Neural progenitor cell (in vitro differentiated cells): ENCODE results near the gene SLC39A7. TPM values are rescaled to one million over a fixed set of nuclear protein-coding genes. Genes with fewer than 3 reads are reported as not detected.

ENCODE experiments used
- DNase-seq: peaks from one replicate; pipeline ENCODE4 v3.0.0-alpha.2; 2016; ENCODE audit warnings: low spot score
- H2AFZ ChIP-seq: fragments of 200-600 bp; sonication (generic); replicated peaks from 2 replicates; pipeline ENCODE4 v1.6.1; 2016; ENCODE audit warnings: antibody characterized with exemption
- H3F3A ChIP-seq: fragments of 200-600 bp; sonication (generic); 2 replicates; pipeline ENCODE4 v1.6.1; 2016; ENCODE audit warnings: antibody characterized with exemption, low read depth
- H3K27ac ChIP-seq: fragments of 200-600 bp; sonication (generic); 2 replicates; pipeline ENCODE4 v1.5.1; 2016; ENCODE audit warnings: mild to moderate bottlenecking
- H3K27me3 ChIP-seq: fragments of 200-600 bp; sonication (generic); 2 replicates; pipeline ENCODE4 v1.6.1; 2016; ENCODE audit warnings: mild to moderate bottlenecking, moderate library complexity
- H3K36me3 ChIP-seq: fragments of 200-600 bp; sonication (generic); 2 replicates; pipeline ENCODE4 v1.5.1; 2016
- H3K4me1 ChIP-seq: fragments of 200-600 bp; sonication (generic); 2 replicates; pipeline ENCODE4 v1.6.1; 2016; ENCODE audit warnings: mixed run types
- H3K4me2 ChIP-seq: fragments of 200-600 bp; sonication (generic); 2 replicates; pipeline ENCODE4 v1.6.1; 2016
- H3K4me3 ChIP-seq: fragments of 200-600 bp; sonication (generic); 2 replicates; pipeline ENCODE4 v1.5.1; 2016
- H3K79me2 ChIP-seq: fragments of 200-600 bp; sonication (generic); 2 replicates; pipeline ENCODE4 v1.6.1; 2016; ENCODE audit warnings: low read depth
- H3K9ac ChIP-seq: fragments of 200-600 bp; sonication (generic); 2 replicates; pipeline ENCODE4 v1.6.1; 2016
- H3K9me3 ChIP-seq: fragments of 200-600 bp; sonication (generic); 2 replicates; pipeline ENCODE4 v1.5.1; 2016; ENCODE audit warnings: low read depth
- H4K20me1 ChIP-seq: fragments of 200-600 bp; sonication (generic); 2 replicates; pipeline ENCODE4 v1.6.1; 2016; ENCODE audit warnings: low read depth
- H3K27ac Mint-ChIP-seq: 3 replicates; pipeline ENCODE4 v1.8.0; 2021; ENCODE audit warnings: mixed read lengths
- H3K27me3 Mint-ChIP-seq: 2 replicates; pipeline ENCODE4 v1.8.0; 2022; ENCODE audit warnings: low read depth, mild to moderate bottlenecking, inconsistent platforms, moderate library complexity, mixed read lengths; ENCODE audit not compliant: insufficient read depth
- H3K36me3 Mint-ChIP-seq: 3 replicates; pipeline ENCODE4 v1.8.0; 2021; ENCODE audit warnings: mixed read lengths
- H3K4me1 Mint-ChIP-seq: 3 replicates; pipeline ENCODE4 v1.8.0; 2021; ENCODE audit warnings: mixed read lengths
- H3K4me3 Mint-ChIP-seq: 3 replicates; pipeline ENCODE4 v1.8.0; 2021; ENCODE audit warnings: mild to moderate bottlenecking, moderate library complexity, mixed read lengths
- H3K9me3 Mint-ChIP-seq: 3 replicates; pipeline ENCODE4 v1.8.0; 2020; ENCODE audit warnings: mixed read lengths
- EZH2 ChIP-seq: fragments of 200-600 bp; sonication (generic); IDR thresholded peaks from 2 replicates; pipeline ENCODE4 v1.6.1; 2017; ENCODE audit warnings: antibody characterized with exemption, mild to moderate bottlenecking, moderate library complexity
- EZH2phosphoT487 ChIP-seq: fragments of 200-600 bp; sonication (generic); IDR thresholded peaks from 2 replicates; pipeline ENCODE4 v1.6.1; 2017; ENCODE audit warnings: antibody characterized with exemption
- total RNA-seq: library from RNA; depleted of rRNA; stranded (reverse); fragments of >200 nt; gene quantifications from 2 replicates; pipeline ENCODE4 v1.2.3, GENCODE V29; 2015; ENCODE audit warnings: low replicate concordance
- TF ChIP-seq, protein P1 (sequence below): fragments of 200-600 bp; sonication (generic); IDR thresholded peaks from 2 replicates; pipeline ENCODE4 v1.5.1; 2017; ENCODE audit warnings: antibody characterized with exemption, mild to moderate bottlenecking

Gene SLC39A7
- total RNA-seq, 1 donor from 2014 or later: 40.8 TPM

DNA sequence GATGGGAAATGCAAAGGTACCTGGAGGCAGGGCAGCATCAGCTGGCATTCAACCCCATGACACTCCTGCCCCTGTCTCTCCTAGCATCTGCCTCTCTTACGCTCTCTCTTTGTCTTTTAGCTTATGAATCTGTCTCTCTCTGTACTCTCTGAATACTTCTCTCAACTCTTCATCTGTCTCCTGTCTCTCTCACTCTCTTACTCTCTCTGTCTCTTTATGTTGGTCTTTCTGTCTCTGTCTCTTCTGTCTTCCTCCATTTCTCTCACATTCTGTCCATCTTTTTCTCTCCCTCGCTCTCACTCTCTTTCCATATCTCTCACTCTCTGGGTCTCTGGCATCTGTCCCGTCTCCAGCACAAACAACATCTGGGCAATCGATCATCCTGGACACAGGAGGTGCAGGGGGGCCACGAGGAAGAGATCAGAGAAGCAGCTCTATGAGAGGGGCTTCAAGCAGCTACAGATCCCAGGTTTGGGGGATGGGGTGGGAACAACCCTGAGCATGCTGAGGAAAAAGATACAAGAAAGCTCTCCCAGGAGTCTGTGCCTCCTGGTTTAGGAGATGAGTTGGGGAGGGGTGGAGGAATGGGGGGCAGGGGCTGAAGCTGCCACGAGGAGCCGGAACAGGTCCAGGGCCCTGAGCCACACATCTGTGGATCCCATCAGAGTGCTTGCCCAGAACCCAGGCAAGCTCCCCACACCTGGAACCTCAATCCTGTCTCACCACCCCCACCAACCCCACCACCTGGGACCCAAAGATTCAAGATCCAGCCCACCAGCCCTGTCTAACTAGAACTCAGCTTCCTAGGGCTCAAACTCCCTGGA lies 10.8 kb upstream of the SLC39A7 start:
- no peak for DNase-seq
- Mint-ChIP-seq H3K4me3 (no peak overlapping the region), H3K4me1 (peaks cover 7% of the 10 kb centered on the region), H3K36me3 (peaks cover 7% of the 10 kb centered on the region), H3K27me3 (peaks cover 28% of the 10 kb centered on the region), H3K27ac (no peak overlapping the region), H3K9me3 (no peaks in the 10 kb centered on the region)
- H3F3A ChIP-seq: peaks cover 18% of the 10 kb centered on the region
- H3K4me1 ChIP-seq: peaks cover 21% of the 10 kb centered on the region
- no peaks in the 10 kb centered on the region for H3K36me3 ChIP-seq
- TF ChIP-seq EZH2phosphoT487 (no peak), EZH2 (no peak)
- TF ChIP-seq, protein P1, sequence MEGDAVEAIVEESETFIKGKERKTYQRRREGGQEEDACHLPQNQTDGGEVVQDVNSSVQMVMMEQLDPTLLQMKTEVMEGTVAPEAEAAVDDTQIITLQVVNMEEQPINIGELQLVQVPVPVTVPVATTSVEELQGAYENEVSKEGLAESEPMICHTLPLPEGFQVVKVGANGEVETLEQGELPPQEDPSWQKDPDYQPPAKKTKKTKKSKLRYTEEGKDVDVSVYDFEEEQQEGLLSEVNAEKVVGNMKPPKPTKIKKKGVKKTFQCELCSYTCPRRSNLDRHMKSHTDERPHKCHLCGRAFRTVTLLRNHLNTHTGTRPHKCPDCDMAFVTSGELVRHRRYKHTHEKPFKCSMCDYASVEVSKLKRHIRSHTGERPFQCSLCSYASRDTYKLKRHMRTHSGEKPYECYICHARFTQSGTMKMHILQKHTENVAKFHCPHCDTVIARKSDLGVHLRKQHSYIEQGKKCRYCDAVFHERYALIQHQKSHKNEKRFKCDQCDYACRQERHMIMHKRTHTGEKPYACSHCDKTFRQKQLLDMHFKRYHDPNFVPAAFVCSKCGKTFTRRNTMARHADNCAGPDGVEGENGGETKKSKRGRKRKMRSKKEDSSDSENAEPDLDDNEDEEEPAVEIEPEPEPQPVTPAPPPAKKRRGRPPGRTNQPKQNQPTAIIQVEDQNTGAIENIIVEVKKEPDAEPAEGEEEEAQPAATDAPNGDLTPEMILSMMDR: no peak
- H3K27ac ChIP-seq: no peak overlapping the region
- no peaks in the 10 kb centered on the region for H3K9me3 ChIP-seq
- H4K20me1 ChIP-seq: peaks cover 21% of the 10 kb centered on the region
- no peak overlapping the region for H2AFZ ChIP-seq
- no peaks in the 10 kb centered on the region for H3K79me2 ChIP-seq
- no peak overlapping the region for H3K9ac ChIP-seq
- H3K27me3 ChIP-seq: peaks cover 73% of the 10 kb centered on the region
- no peak overlapping the region for H3K4me2 ChIP-seq
- no peak overlapping the region for H3K4me3 ChIP-seq

DNA sequence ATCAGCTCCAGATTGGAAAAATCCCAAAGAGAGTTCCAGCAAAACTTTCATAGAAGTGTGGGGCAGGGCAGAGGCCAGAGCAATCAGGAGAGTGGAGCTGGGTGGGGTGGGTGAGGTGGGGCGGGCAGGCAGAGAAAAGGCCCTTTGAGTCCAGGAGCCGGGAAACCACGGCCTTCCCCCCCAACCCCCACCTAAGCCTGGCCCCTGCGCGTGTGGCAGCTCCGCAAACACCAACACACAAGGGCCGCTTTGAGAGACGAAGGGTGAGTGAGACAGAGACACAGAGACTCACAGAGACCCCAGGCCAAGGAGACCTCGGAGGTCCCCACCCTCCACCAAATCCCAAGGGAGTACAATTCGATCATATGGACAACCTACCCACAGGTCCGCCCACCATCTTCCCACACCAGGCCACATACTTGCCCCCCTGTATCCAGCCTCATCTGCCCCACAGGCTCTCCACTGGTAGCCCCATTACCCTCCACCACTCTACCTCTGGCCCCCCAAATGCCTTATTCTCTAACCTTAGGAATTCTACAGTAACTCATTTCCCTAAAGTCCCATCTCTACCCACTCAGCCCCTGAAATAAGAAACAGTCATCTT lies 10.1 kb upstream of the SLC39A7 start:
- H3K27ac Mint-ChIP-seq: no peak overlapping the region
- Histone ChIP-seq H3K9ac (no peak overlapping the region), H3K4me2 (no peak overlapping the region), H3F3A (peaks cover 18% of the 10 kb centered on the region), H3K4me1 (peaks cover 21% of the 10 kb centered on the region), H3K4me3 (no peak overlapping the region), H4K20me1 (peaks cover 29% of the 10 kb centered on the region), H3K79me2 (no peaks in the 10 kb centered on the region), H3K36me3 (no peaks in the 10 kb centered on the region), H3K27ac (no peak overlapping the region), H3K9me3 (no peaks in the 10 kb centered on the region), H2AFZ (no peak overlapping the region), H3K27me3 (peaks cover 73% of the 10 kb centered on the region)
- no peak for DNase-seq
- TF ChIP-seq EZH2phosphoT487 (no peak), EZH2 (no peak)
- TF ChIP-seq, protein P1: no peak
- H3K27me3 Mint-ChIP-seq: peaks cover 34% of the 10 kb centered on the region
- no peak overlapping the region for H3K4me3 Mint-ChIP-seq
- H3K36me3 Mint-ChIP-seq: peaks cover 15% of the 10 kb centered on the region
- peaks cover 9% of the 10 kb centered on the region for H3K4me1 Mint-ChIP-seq
- no peaks in the 10 kb centered on the region for H3K9me3 Mint-ChIP-seq

GRCh38 chr6:33191383-33192104 lies 9.1 kb upstream of the SLC39A7 start:
- Mint-ChIP-seq H3K9me3 (no peaks in the 10 kb centered on the region), H3K27me3 (peaks cover 34% of the 10 kb centered on the region), H3K4me3 (peak overlapping the region; percentile 25), H3K36me3 (peaks cover 23% of the 10 kb centered on the region), H3K4me1 (peaks cover 11% of the 10 kb centered on the region), H3K27ac (no peak overlapping the region)
- Histone ChIP-seq H3K4me3 (peak overlapping the region; percentile 55), H3K27me3 (peaks cover 66% of the 10 kb centered on the region), H3K27ac (no peak overlapping the region), H3K4me1 (peaks cover 21% of the 10 kb centered on the region), H2AFZ (no peak overlapping the region), H3K36me3 (no peaks in the 10 kb centered on the region), H3K4me2 (peak overlapping the region; percentile 94), H4K20me1 (peaks cover 36% of the 10 kb centered on the region), H3K9ac (no peak overlapping the region), H3F3A (peaks cover 18% of the 10 kb centered on the region), H3K9me3 (no peaks in the 10 kb centered on the region), H3K79me2 (no peaks in the 10 kb centered on the region)
- peak; percentile 54 for DNase-seq
- TF ChIP-seq, protein P1: no peak
- TF ChIP-seq EZH2: no peak
- no peak for TF ChIP-seq EZH2phosphoT487
